Subcutaneous preadipocyte (primary cell): Measurements from ENCODE around the gene SLC9A6. TPM values are rescaled to one million over a fixed set of nuclear protein-coding genes. Genes with fewer than 3 reads are reported as not detected.

Experiments used
- total RNA-seq: library from RNA; depleted of rRNA; stranded (reverse); fragments of >200 nt; gene quantifications from 2 replicates; pipeline ENCODE4 v1.2.3, GENCODE V29; 2012

Gene SLC9A6
- total RNA-seq, result 15.8 and 20.7 TPM in 2 replicates

GRCh38 chrX:135985157-135985972 lies at the start of gene SLC9A6:
TSS of gene SLC9A6 (plus strand) at chrX:135985435. CDS start at chrX:135985659, 224 bp downstream.

DNA sequence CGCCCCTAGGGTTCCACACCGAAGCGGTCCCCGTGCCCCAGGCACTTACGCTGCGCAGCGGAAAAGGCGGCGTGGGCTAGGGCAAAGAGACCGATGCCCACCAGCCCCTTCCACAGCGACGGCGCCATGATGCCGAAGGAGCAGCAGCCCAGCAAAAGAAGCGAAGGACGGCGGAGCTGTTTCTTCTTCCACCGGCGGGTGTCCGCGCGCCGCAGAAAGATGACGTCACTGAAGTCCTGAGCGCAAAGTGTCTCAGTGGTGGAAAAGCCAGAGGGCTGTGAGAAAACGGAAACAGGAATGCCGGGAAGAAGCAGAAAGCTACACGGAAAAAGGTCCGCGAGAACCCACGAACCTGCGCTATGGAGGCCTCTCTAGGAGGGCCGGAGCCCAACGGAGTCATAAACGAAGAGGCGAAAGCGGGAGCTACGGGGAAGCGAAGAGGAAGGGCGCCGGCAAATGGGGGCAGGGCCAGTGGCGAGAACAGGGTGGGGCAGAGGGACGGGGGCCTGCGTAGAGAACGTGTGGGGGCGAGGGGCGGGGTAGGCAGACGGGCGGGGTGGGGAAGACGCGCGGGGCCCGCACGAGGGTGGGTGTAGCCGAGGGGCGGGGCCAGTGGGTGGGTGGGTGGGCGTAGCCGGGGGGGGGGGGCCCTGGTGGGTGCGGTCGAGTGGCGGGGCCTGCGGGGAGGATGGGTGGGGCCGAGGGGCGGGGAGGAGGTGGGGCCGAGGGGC lies 11.5 kb upstream of the SLC9A6 start, which contains the start of gene MMGT1:
MMGT1 (minus strand) TSS at position 441 of the 731 bp plus-strand sequence; CDS start at position 128, 313 bp downstream.

Other genes with a start within 250 kb of the SLC9A6 start
- not detected in 2 replicates for gene CT45A3, start 217.2 kb upstream of the SLC9A6 start, total RNA-seq
- not detected in 2 replicates for gene CT45A5, start 199.9 kb upstream of the SLC9A6 start, total RNA-seq
- not detected in 2 replicates for gene CT45A6, start 182.6 kb upstream of the SLC9A6 start, total RNA-seq
- gene CT45A2, start 165.4 kb upstream of the SLC9A6 start, total RNA-seq, result not detected in 2 replicates
- gene CT45A7, start 148.2 kb upstream of the SLC9A6 start, total RNA-seq, result not detected in 2 replicates
- gene CT45A8, start 130.9 kb upstream of the SLC9A6 start, total RNA-seq, result not detected in 2 replicates
- gene CT45A9, start 113.6 kb upstream of the SLC9A6 start, total RNA-seq, result not detected in 2 replicates
- not detected in 2 replicates for gene CT45A10, start 92.0 kb upstream of the SLC9A6 start, total RNA-seq
- not detected in 2 replicates for gene SAGE1, start 91.7 kb upstream of the SLC9A6 start, total RNA-seq
- gene MMGT1, start 11.4 kb upstream of the SLC9A6 start, total RNA-seq, result 20.9 and 22.5 TPM in 2 replicates
- gene FHL1, start 162.1 kb downstream of the SLC9A6 start, total RNA-seq, result 30.9 and 31.7 TPM in 2 replicates